ENCODE data around the gene REP15.
A peak's percentile ranks its signal among the peaks of the same experiment; 100 is the strongest.

REP15 gene

GRCh38 chr12:27707216-27707615 lies 11.0 kb downstream of the REP15 start:
- DNase-seq (ENCODE audit: low spot score): no peak
- ChIA-PET CTCF (interaction anchor here (0.5 to 0.7 kb wide), 2 partner anchors 16 to 383 kb away, joined by 3 to 5 read pairs; no protein-coding TSS in a partner anchor), POLR2A (ENCODE audit: low non-redundant PET) (no interaction called here)
- TF ChIP-seq CTCF (conservative IDR thresholded peaks at IDR 0.05; ENCODE audit: low read depth): no peak
- H3K27ac ChIP-seq: 0 out of 2 replicates have a peak overlapping the region, but pooled peaks have one; percentile 36

- H3K27ac ChIP-seq: 0 out of 2 replicates have a peak overlapping the region, but pooled peaks have one; percentile 22
- TF ChIP-seq CTCF (conservative IDR thresholded peaks at IDR 0.05; ENCODE audit: low read depth): no peak
- POLR2A ChIA-PET (ENCODE audit: low non-redundant PET): no interaction called here
- CTCF ChIA-PET: interaction anchor here (0.6 to 1.0 kb wide), 3 partner anchors 10 to 412 kb away, joined by 3 read pairs; no protein-coding TSS in a partner anchor
- no peak for DNase-seq (ENCODE audit: low spot score)
These were observed 13.1 kb downstream of the REP15 start for GRCh38 chr12:27709212-27709931.

- DNase-seq (ENCODE audit: low spot score): peak; percentile 3
- CTCF ChIA-PET: interaction anchor here (1.0 kb wide), 1 partner anchor 9 kb away, joined by 3 read pairs; no protein-coding TSS in a partner anchor
- H3K27ac ChIP-seq: peak overlapping the region; percentile 81
These were observed 13.8 kb downstream of the REP15 start for GRCh38 chr12:27709932-27710591.

GRCh38 chr12:27710592-27711316 lies 14.5 kb downstream of the REP15 start, which contains the start of gene MRPS35:
TSS of gene MRPS35 (plus strand) at chr12:27710832. CDS start at chr12:27710844, 12 bp downstream.
- ChIA-PET POLR2A (ENCODE audit: low non-redundant PET) (no interaction called here), CTCF (no interaction called here)
- H3K27ac ChIP-seq: peak within 1 kb of the TSS; percentile 81
- no peak for TF ChIP-seq CTCF (conservative IDR thresholded peaks at IDR 0.05; ENCODE audit: low read depth)
- peak; percentile 61 for DNase-seq (ENCODE audit: low spot score)

More at GRCh38 chr12:27709932-27710591, 13.8 kb downstream of the REP15 start:
- TF ChIP-seq CTCF (conservative IDR thresholded peaks at IDR 0.05; ENCODE audit: low read depth): no peak
- POLR2A ChIA-PET (ENCODE audit: low non-redundant PET): no interaction called here

GRCh38 chr12:27711317-27711682 lies 15.1 kb downstream of the REP15 start:
- peak; percentile 15 for DNase-seq (ENCODE audit: low spot score)
- ChIA-PET CTCF (interaction anchor here (0.5 kb wide), 1 partner anchor 202 kb away, joined by 4 read pairs; no protein-coding TSS in a partner anchor), POLR2A (ENCODE audit: low non-redundant PET) (interaction anchor here (0.6 kb wide), 1 partner anchor 36 kb away, joined by 3 read pairs; no protein-coding TSS in a partner anchor)
- TF ChIP-seq CTCF (conservative IDR thresholded peaks at IDR 0.05; ENCODE audit: low read depth): no peak
- peak overlapping the region; percentile 81 for H3K27ac ChIP-seq

GRCh38 chr12:27711967-27712366 lies 15.7 kb downstream of the REP15 start:
- TF ChIP-seq CTCF (conservative IDR thresholded peaks at IDR 0.05; ENCODE audit: low read depth): no peak
- CTCF ChIA-PET: interaction anchor here (0.5 kb wide), 1 partner anchor 202 kb away, joined by 4 read pairs; no protein-coding TSS in a partner anchor
- no peak overlapping the region for H3K27ac ChIP-seq
- DNase-seq (ENCODE audit: low spot score): no peak
- POLR2A ChIA-PET (ENCODE audit: low non-redundant PET): interaction anchor here (0.6 kb wide), 1 partner anchor 37 kb away, joined by 3 read pairs; no protein-coding TSS in a partner anchor

All from RWPE1 (cell line).